Adrenal gland (tissue), 5 donors: ENCODE results near the gene RUNX1.
"Not testable (repeated sequence)": the region's sequence is repeated elsewhere in the genome, so short reads cannot be mapped to it uniquely, and the experiment has no call there.

ENCODE experiments used
- CTCF ChIP-seq, 6 experiments: fragments of 450-650 bp in 4 of 6; fragments of 200-600 bp in 2 of 6; sonication (generic) in 1 of 6; IDR thresholded peaks; 1 replicate in 5 of 6; 2 replicates in 1 of 6; pipeline versions ENCODE4 v1.5.1 to v1.8.0; 2016 to 2021; ENCODE audit warnings: antibody characterized with exemption in 6 of 6, mild to moderate bottlenecking in 2 of 6, moderate library complexity in 1 of 6
- POLR2A ChIP-seq, 2 donors: fragments of 450-650 bp; IDR thresholded peaks; one replicate each; pipeline ENCODE4 v1.6.1; 2017; ENCODE audit warnings: antibody characterized with exemption in 2 of 2, mild to moderate bottlenecking in 2 of 2, moderate library complexity in 1 of 2
- donor health status: DM: no; HTN: no; CAD: no.

DNA sequence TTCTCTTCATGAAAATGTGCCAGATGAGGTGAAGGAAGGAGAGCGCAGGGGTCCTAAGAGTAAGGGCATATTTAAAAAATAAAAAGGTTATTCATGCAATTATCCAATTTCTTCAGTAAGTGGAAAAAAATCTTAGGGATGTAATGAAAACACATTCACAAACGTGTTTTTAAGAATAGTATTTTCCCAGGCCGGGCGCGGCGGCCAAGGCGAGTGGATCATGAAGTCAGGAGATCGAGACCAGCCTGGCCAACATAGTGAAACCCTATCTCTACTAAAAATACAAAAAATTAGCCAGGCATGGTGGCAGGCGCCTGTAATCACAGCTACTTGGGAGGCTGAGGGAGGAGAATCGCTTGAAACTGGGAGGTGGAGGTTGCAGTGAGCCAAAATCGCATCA is 82.2 kb downstream of the RUNX1 start:
- not testable (repeated sequence) for TF ChIP-seq CTCF, POLR2A (IDR thresholded peaks at IDR 0.05)
